Measurements from ENCODE around the gene SERPIND1.

DNA sequence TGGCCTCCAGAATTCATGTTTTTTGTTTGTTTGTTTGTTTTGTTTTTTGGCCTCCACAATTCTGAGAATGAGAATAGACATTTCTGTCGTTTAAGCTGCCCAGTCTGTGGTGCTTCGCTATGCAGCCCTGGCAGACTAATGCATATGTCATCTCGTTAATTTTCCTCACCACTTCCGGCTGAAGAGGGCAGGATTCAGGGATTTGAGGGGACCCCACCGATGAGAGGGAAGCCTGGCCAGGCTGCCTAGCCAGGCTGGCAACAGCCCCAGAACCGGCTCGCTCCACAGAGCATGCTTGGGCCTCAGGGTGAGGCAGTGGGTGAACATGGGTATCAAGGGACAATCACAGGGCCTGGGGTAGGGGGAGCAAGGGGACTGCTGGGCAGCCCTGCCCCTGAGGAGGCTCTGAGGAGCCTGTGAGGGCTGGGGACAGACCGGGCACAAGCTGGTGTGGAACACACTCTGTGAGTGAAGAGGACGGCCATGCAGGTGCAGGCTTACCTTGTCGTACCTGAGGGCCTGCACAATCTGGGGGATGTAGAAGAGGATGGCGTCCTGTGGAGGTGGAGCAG lies 47.8 kb upstream of the SERPIND1 start:
- TF ChIP-seq, protein P1, sequence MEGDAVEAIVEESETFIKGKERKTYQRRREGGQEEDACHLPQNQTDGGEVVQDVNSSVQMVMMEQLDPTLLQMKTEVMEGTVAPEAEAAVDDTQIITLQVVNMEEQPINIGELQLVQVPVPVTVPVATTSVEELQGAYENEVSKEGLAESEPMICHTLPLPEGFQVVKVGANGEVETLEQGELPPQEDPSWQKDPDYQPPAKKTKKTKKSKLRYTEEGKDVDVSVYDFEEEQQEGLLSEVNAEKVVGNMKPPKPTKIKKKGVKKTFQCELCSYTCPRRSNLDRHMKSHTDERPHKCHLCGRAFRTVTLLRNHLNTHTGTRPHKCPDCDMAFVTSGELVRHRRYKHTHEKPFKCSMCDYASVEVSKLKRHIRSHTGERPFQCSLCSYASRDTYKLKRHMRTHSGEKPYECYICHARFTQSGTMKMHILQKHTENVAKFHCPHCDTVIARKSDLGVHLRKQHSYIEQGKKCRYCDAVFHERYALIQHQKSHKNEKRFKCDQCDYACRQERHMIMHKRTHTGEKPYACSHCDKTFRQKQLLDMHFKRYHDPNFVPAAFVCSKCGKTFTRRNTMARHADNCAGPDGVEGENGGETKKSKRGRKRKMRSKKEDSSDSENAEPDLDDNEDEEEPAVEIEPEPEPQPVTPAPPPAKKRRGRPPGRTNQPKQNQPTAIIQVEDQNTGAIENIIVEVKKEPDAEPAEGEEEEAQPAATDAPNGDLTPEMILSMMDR (IDR thresholded peaks at IDR 0.05 in 8 of 11, conservative IDR thresholded peaks at IDR 0.05 in 3 of 11) = no peak
- no peak for TF ChIP-seq POLR2AphosphoS5 (IDR thresholded peaks at IDR 0.05)
- TF ChIP-seq POLR2A (IDR thresholded peaks at IDR 0.05) = no peak
